Liver (tissue), 10 donors: ENCODE measurements around the gene CMTM6. TPM values are rescaled to one million over a fixed set of nuclear protein-coding genes. Genes with fewer than 3 reads are reported as not detected.

Source experiments
- DNase-seq: peaks from one replicate; pipeline ENCODE4 v3.0.0-alpha.2; 2017; ENCODE audit warnings: low spot score
- H3K27ac ChIP-seq, 2 donors: one replicate each; pipeline ENCODE4 v1.7.0; 2013; ENCODE audit warnings: inconsistent platforms in 2 of 2, low read length in 2 of 2, control low read depth in 1 of 2, low read depth in 1 of 2, mild to moderate bottlenecking in 1 of 2
- H3K27me3 ChIP-seq, 4 donors: one replicate each; pipeline versions ENCODE4 v1.6.1 to v1.7.0; 2013; ENCODE audit warnings: low read length in 3 of 4, inconsistent platforms in 1 of 4, mild to moderate bottlenecking in 1 of 4, moderate library complexity in 1 of 4; ENCODE audit not compliant: control insufficient read depth in 4 of 4, insufficient read depth in 4 of 4
- H3K36me3 ChIP-seq, 4 donors: one replicate each; pipeline versions ENCODE4 v1.6.1 to v1.7.0; 2013; ENCODE audit warnings: low read length in 3 of 4, mild to moderate bottlenecking in 3 of 4, low read depth in 1 of 4, moderate library complexity in 1 of 4; ENCODE audit not compliant: control insufficient read depth in 4 of 4, insufficient read depth in 3 of 4
- H3K4me1 ChIP-seq, 4 donors: one replicate each; pipeline versions ENCODE4 v1.6.1 to v1.7.0; 2013; ENCODE audit warnings: low read length in 3 of 4, mild to moderate bottlenecking in 3 of 4, moderate library complexity in 1 of 4; ENCODE audit not compliant: control insufficient read depth in 4 of 4, insufficient read depth in 4 of 4
- H3K4me3 ChIP-seq, 3 donors: one replicate each; pipeline versions ENCODE4 v1.6.1 to v1.7.0; 2013; ENCODE audit warnings: low read length in 3 of 3, control low read depth in 1 of 3, low read depth in 1 of 3, mild to moderate bottlenecking in 1 of 3
- H3K9ac ChIP-seq, 2 donors: one replicate each; pipeline ENCODE4 v1.7.0; 2013; ENCODE audit warnings: low read length in 2 of 2, mild to moderate bottlenecking in 2 of 2, moderate library complexity in 2 of 2, control low read depth in 1 of 2, low read depth in 1 of 2
- H3K9me3 ChIP-seq, 4 donors: one replicate each; pipeline versions ENCODE4 v1.6.1 to v1.7.0; 2013; ENCODE audit warnings: low read length in 3 of 4; ENCODE audit not compliant: control insufficient read depth in 4 of 4
- EGR1 ChIP-seq, 2 donors: IDR thresholded peaks; 2 replicates each; pipeline ENCODE4 v1.6.1; 2016 to 2018; ENCODE audit warnings: antibody characterized with exemption in 2 of 2, low read depth in 2 of 2
- FOXA2 ChIP-seq: IDR thresholded peaks from 2 replicates; pipeline ENCODE4 v1.6.1; 2016; ENCODE audit warnings: antibody characterized with exemption
- GABPA ChIP-seq, 2 donors: IDR thresholded peaks in 1 of 2; conservative IDR thresholded peaks in 1 of 2; 2 replicates each; pipeline ENCODE4 v1.6.1; 2016; ENCODE audit warnings: antibody characterized with exemption in 2 of 2, mild to moderate bottlenecking in 1 of 2, moderate library complexity in 1 of 2
- HNF4A ChIP-seq, 2 donors: conservative IDR thresholded peaks; 2 replicates each; pipeline ENCODE4 v1.6.1; 2016; ENCODE audit warnings: antibody characterized with exemption in 2 of 2, mild to moderate bottlenecking in 2 of 2
- RAD21 ChIP-seq, 2 donors: IDR thresholded peaks; 2 replicates each; pipeline ENCODE4 v1.6.1; 2016; ENCODE audit warnings: antibody characterized with exemption in 2 of 2, mild to moderate bottlenecking in 2 of 2
- RXRA ChIP-seq, 2 donors: IDR thresholded peaks; 2 replicates each; pipeline ENCODE4 v1.6.1; 2017 to 2018; ENCODE audit warnings: antibody characterized with exemption in 2 of 2, mild to moderate bottlenecking in 1 of 2
- YY1 ChIP-seq: IDR thresholded peaks from 2 replicates; pipeline ENCODE4 v1.6.1; 2016; ENCODE audit warnings: antibody characterized with exemption, mild to moderate bottlenecking
- WGBS: extraction: QIAGEN DNeasy Blood & Tissue Kit; methylation state at CpG from one replicate; pipeline ENCODE4 v1.1.7; 2013; 5-methylcytosine and 5-hydroxymethylcytosine counted together
- polyA plus RNA-seq, 2 donors: library from polyadenylated mRNA; stranded (reverse) in 1 of 2; unstranded in 1 of 2; fragments of 200-250 nt in 1 of 2; fragments of >200 nt in 1 of 2; fragmentation: Nextera tagmentation in 1 of 2; extraction: Ambion mirVana in 1 of 2; gene quantifications; one replicate each; pipeline versions ENCODE4 v1.2.1 to v1.2.3, GENCODE V29; 2013 to 2015
- small RNA-seq: library from RNA; depleted of rRNA; stranded (forward); fragments of <200 nt; gene quantifications from one replicate; pipeline ENCODE3, GENCODE V24; 2014
- total RNA-seq, 2 donors: library from RNA; depleted of rRNA; stranded (reverse); fragments of >200 nt; gene quantifications; one replicate each; pipeline ENCODE4 v1.2.3, GENCODE V29; 2014
- TF ChIP-seq, protein P1 (sequence below): IDR thresholded peaks from 2 replicates; pipeline ENCODE4 v1.6.1; 2016; ENCODE audit warnings: antibody characterized with exemption, mild to moderate bottlenecking
- TF ChIP-seq, protein P2 (sequence below): fragments of 150-350 bp; IDR thresholded peaks from 2 replicates; pipeline ENCODE4 v1.5.1; 2017; ENCODE audit warnings: improper control_type of control experiment, low read depth, low read length; ENCODE audit not compliant: missing input control
- TF ChIP-seq, protein P3 (sequence below): IDR thresholded peaks from 2 replicates; pipeline ENCODE4 v1.6.1; 2016; ENCODE audit warnings: antibody characterized with exemption
- donor health status: healthy.
- donor health status: healthy.
- donor health status: healthy.
- donor health status: healthy.
- donor health status: healthy.

Gene CMTM6
- total and polyA plus RNA-seq, 4 donors, result 45.7 to 77.9 (median 51.8) TPM

DNA sequence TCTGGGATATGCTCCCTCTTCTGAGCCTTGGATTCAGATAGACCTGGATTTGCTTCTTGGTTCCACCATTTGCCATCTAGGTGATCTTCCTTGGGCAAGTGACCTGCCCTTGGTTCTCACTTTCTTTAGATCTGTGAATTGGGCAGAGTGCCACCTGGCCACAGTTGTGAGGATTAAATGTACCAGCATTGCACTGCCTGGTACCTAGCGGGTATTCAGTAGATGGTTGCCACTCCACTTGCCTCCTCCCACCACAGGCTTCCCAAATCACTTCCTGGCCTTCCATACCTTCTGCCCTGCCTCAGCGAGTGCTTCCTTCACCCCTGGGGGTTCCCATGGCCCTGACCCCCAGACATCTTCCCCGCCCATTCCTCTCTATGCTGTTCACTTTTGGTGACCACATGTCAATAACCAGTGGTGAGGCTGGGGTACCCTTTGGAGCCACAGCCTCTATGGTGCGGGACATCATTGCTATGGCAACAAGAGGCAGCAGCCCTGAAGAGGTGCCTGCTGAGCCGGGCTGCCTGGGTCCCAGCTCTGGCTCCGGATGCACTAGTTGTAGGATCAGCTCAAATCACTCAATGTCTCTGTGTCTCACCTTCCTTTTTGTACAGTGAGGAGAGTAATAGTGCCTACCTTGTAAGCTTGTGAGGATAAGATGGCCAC lies 70.5 kb downstream of the CMTM6 start:
- TF ChIP-seq RAD21 (IDR thresholded peaks at IDR 0.05) (no peak), GABPA (IDR thresholded peaks at IDR 0.05 in 1 of 2, conservative IDR thresholded peaks at IDR 0.05 in 1 of 2) (no peak)
- TF ChIP-seq, protein P1, sequence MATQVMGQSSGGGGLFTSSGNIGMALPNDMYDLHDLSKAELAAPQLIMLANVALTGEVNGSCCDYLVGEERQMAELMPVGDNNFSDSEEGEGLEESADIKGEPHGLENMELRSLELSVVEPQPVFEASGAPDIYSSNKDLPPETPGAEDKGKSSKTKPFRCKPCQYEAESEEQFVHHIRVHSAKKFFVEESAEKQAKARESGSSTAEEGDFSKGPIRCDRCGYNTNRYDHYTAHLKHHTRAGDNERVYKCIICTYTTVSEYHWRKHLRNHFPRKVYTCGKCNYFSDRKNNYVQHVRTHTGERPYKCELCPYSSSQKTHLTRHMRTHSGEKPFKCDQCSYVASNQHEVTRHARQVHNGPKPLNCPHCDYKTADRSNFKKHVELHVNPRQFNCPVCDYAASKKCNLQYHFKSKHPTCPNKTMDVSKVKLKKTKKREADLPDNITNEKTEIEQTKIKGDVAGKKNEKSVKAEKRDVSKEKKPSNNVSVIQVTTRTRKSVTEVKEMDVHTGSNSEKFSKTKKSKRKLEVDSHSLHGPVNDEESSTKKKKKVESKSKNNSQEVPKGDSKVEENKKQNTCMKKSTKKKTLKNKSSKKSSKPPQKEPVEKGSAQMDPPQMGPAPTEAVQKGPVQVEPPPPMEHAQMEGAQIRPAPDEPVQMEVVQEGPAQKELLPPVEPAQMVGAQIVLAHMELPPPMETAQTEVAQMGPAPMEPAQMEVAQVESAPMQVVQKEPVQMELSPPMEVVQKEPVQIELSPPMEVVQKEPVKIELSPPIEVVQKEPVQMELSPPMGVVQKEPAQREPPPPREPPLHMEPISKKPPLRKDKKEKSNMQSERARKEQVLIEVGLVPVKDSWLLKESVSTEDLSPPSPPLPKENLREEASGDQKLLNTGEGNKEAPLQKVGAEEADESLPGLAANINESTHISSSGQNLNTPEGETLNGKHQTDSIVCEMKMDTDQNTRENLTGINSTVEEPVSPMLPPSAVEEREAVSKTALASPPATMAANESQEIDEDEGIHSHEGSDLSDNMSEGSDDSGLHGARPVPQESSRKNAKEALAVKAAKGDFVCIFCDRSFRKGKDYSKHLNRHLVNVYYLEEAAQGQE, result no peak

DNA sequence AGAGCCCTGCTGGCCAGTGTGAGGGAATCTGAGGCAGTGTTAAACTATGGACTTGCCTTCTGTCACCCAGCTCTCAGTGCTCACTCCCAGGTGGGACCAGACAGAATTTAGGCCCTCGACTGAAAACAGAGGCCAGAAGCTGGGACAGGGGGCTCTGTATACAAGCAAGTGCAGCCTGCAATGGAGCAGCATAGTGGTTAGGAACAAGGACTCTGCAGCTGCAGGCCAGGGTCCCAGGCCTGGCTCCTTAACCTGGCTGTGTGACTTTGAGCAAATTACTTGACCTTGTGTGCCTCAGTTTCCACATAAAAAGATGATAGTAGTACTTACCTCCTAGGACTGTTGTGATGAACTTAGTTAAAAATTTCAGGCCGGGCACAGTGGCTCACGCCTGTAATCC lies 71.2 kb downstream of the CMTM6 start:
- Histone ChIP-seq H3K9ac (no peak overlapping the region), H3K27ac (no peak overlapping the region), H3K9me3 (no peaks in the 10 kb centered on the region), H3K4me3 (no peak overlapping the region), H3K36me3 (no peaks in the 10 kb centered on the region), H3K27me3 (no peaks in the 10 kb centered on the region), H3K4me1 (peaks cover 0 to 2% (median 0%) of the 10 kb centered on the region in 4 donors)
- TF ChIP-seq, protein P2, sequence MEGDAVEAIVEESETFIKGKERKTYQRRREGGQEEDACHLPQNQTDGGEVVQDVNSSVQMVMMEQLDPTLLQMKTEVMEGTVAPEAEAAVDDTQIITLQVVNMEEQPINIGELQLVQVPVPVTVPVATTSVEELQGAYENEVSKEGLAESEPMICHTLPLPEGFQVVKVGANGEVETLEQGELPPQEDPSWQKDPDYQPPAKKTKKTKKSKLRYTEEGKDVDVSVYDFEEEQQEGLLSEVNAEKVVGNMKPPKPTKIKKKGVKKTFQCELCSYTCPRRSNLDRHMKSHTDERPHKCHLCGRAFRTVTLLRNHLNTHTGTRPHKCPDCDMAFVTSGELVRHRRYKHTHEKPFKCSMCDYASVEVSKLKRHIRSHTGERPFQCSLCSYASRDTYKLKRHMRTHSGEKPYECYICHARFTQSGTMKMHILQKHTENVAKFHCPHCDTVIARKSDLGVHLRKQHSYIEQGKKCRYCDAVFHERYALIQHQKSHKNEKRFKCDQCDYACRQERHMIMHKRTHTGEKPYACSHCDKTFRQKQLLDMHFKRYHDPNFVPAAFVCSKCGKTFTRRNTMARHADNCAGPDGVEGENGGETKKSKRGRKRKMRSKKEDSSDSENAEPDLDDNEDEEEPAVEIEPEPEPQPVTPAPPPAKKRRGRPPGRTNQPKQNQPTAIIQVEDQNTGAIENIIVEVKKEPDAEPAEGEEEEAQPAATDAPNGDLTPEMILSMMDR, result no peak
- TF ChIP-seq FOXA2 (no peak), HNF4A (conservative IDR thresholded peaks at IDR 0.05) (no peak), YY1 (no peak), RXRA (IDR thresholded peaks at IDR 0.05) (no peak), EGR1 (IDR thresholded peaks at IDR 0.05; ENCODE audit: low read depth in 2 of 2) (no peak)
- TF ChIP-seq, protein P3, sequence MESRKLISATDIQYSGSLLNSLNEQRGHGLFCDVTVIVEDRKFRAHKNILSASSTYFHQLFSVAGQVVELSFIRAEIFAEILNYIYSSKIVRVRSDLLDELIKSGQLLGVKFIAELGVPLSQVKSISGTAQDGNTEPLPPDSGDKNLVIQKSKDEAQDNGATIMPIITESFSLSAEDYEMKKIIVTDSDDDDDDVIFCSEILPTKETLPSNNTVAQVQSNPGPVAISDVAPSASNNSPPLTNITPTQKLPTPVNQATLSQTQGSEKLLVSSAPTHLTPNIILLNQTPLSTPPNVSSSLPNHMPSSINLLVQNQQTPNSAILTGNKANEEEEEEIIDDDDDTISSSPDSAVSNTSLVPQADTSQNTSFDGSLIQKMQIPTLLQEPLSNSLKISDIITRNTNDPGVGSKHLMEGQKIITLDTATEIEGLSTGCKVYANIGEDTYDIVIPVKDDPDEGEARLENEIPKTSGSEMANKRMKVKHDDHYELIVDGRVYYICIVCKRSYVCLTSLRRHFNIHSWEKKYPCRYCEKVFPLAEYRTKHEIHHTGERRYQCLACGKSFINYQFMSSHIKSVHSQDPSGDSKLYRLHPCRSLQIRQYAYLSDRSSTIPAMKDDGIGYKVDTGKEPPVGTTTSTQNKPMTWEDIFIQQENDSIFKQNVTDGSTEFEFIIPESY, result no peak
- no peak for DNase-seq
- WGBS, result 96% methylated on average over 3 of the region's 3 CpGs

More for the DNA sequence above, 70.5 kb downstream of the CMTM6 start:
- no peaks in the 10 kb centered on the region for H3K9me3 ChIP-seq
- H3K9ac ChIP-seq, result no peak overlapping the region
- no peak overlapping the region for H3K4me3 ChIP-seq
- no peaks in the 10 kb centered on the region for H3K36me3 ChIP-seq
- H3K27me3 ChIP-seq, result no peaks in the 10 kb centered on the region
- H3K4me1 ChIP-seq, result peaks cover 0 to 2% (median 0%) of the 10 kb centered on the region in 4 donors
- 91% methylated on average over 6 of the region's 6 CpGs for WGBS
- H3K27ac ChIP-seq, result no peak overlapping the region
- no peak for DNase-seq

Small RNA genes lying within 50 kb of the gene (small RNA-seq; reads per million reads assigned to genes)
- gene MIR548AY, result not detected

Other genes starting within 250 kb of the CMTM6 start
- gene CMTM7, start 111.0 kb downstream of the CMTM6 start, total RNA-seq, result 1 to 10 TPM; 3.6 to 4.3 TPM
- 10 to 100 TPM in 1 of 2 donors, 1 to 10 TPM in 1; 4.0 to 20.3 TPM for gene CMTM7, start 111.0 kb downstream of the CMTM6 start, polyA plus RNA-seq
- gene DYNC1LI1, start 68.0 kb upstream of the CMTM6 start, total RNA-seq, result 10 to 100 TPM; 15.7 to 21.1 TPM
- 10 to 100 TPM in 1 of 2 donors, 1 to 10 TPM in 1; 9.2 to 11.5 TPM for gene DYNC1LI1, start 68.0 kb upstream of the CMTM6 start, polyA plus RNA-seq
- 10 to 100 TPM; 14.4 to 19.6 TPM for gene CNOT10, start 182.3 kb upstream of the CMTM6 start, total RNA-seq
- 1 to 10 TPM; 6.7 to 7.9 TPM for gene CNOT10, start 182.3 kb upstream of the CMTM6 start, polyA plus RNA-seq